Superior temporal gyrus (tissue), 1 donor: ENCODE results near the gene LMOD3.

Source experiments
- DNase-seq: peaks from one replicate; pipeline ENCODE4 v3.0.0-alpha.2; 2016; ENCODE audit errors: extremely low spot score

Gene LMOD3

DNA sequence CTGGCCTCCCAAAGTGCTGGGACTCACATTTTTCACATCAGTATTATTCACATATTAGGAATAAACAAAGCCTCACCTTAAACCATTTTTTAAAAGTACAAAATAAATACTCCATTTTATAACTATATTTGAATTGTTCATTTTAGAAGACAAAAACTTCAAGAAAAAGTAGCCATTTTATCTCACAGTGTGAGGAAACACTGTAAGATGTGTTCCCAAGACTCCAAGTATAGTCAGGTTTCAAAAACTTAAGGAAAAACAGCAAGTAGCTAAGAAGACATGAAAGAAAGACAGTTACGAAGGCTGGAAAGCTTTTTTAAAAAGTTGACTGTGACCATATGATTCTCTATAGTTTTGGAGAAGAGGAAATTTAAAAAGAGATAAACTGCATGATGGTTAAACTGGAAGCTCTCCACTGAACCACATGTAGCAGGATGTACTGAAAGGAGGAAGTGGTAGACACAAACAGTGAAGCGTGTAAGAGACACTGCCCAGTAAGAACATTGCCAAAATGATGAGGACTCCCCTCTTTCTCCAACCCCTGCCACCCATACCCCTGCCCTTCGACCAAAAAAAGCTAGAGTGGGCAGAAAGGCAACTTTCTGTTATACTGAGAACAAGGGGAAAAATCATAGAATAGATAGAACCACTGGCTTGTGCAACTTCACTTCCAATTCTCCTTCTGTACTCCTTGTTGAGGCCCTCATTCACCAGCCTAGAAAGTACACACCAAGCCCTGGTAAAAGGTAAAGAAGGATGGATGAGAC lies 64.0 kb downstream of the LMOD3 start:
- DNase-seq = no peak
